KMS-11 (cell line): ENCODE measurements around the gene DIAPH1.

Source experiments
- H2AFZ ChIP-seq: fragments of 200-600 bp; sonication (generic); 2 replicates; pipeline ENCODE4 v1.6.1; 2016; ENCODE audit warnings: antibody characterized with exemption, mixed run types, low read depth
- H3K27ac ChIP-seq: fragments of 200-600 bp; sonication (generic); 2 replicates; pipeline ENCODE4 v1.6.1; 2016; ENCODE audit warnings: mild to moderate bottlenecking, mixed run types
- H3K27me3 ChIP-seq: fragments of 200-600 bp; sonication (generic); 2 replicates; pipeline ENCODE4 v1.6.1; 2017; ENCODE audit warnings: mild to moderate bottlenecking, low read depth, mixed run types, moderate library complexity; ENCODE audit not compliant: insufficient read depth
- H3K36me3 ChIP-seq: fragments of 200-600 bp; sonication (generic); 2 replicates; pipeline ENCODE4 v1.6.1; 2017; ENCODE audit warnings: mild to moderate bottlenecking, mixed run types; ENCODE audit not compliant: insufficient read depth
- H3K4me1 ChIP-seq: fragments of 200-600 bp; sonication (generic); 2 replicates; pipeline ENCODE4 v1.6.1; 2016; ENCODE audit warnings: mild to moderate bottlenecking, low read depth, mixed run types; ENCODE audit not compliant: poor library complexity, severe bottlenecking
- H3K4me2 ChIP-seq: fragments of 200-600 bp; sonication (generic); 2 replicates; pipeline ENCODE4 v1.7.0; 2016; ENCODE audit warnings: mild to moderate bottlenecking, mixed run types
- H3K4me3 ChIP-seq: fragments of 200-600 bp; sonication (generic); IDR thresholded peaks from 2 replicates; pipeline ENCODE4 v1.6.1; 2017; ENCODE audit warnings: low read depth, low read length, mixed read lengths; ENCODE audit not compliant: insufficient read depth
- H3K79me2 ChIP-seq: fragments of 200-600 bp; sonication (generic); 2 replicates; pipeline ENCODE4 v1.6.1; 2016; ENCODE audit warnings: low read depth, mixed run types; ENCODE audit not compliant: insufficient read depth
- H3K9ac ChIP-seq: fragments of 200-600 bp; sonication (generic); 2 replicates; pipeline ENCODE4 v1.6.1; 2016; ENCODE audit warnings: mild to moderate bottlenecking, mixed run types
- H4K20me1 ChIP-seq: fragments of 200-600 bp; sonication (generic); 2 replicates; pipeline ENCODE4 v1.6.1; 2016; ENCODE audit warnings: mild to moderate bottlenecking, mixed run types; ENCODE audit not compliant: insufficient read depth
- CTCF ChIP-seq: fragments of 200-600 bp; sonication (generic); conservative IDR thresholded peaks from 2 replicates; pipeline ENCODE4 v1.6.1; 2017; ENCODE audit warnings: low read depth, mild to moderate bottlenecking, antibody characterized with exemption, low read length, moderate library complexity, mixed read lengths

The DIAPH1 gene

GRCh38 chr5:141662028-141662427, 43.2 kb upstream of the DIAPH1 start:
- H3K4me3 ChIP-seq: no peak overlapping the region
- H3K27ac ChIP-seq: no peak overlapping the region
- H3K36me3 ChIP-seq: no peaks in the 10 kb centered on the region
- no peak for TF ChIP-seq CTCF
- H4K20me1 ChIP-seq: no peaks in the 10 kb centered on the region
- no peak overlapping the region for H3K9ac ChIP-seq
- no peaks in the 10 kb centered on the region for H3K79me2 ChIP-seq
- H3K4me2 ChIP-seq: no peak overlapping the region
- no peaks in the 10 kb centered on the region; the same call in 1 of the 2 replicates for H3K27me3 ChIP-seq
- no peak overlapping the region for H2AFZ ChIP-seq
- H3K4me1 ChIP-seq: no peaks in the 10 kb centered on the region

GRCh38 chr5:141657937-141658545, 39.2 kb upstream of the DIAPH1 start:
- no peaks in the 10 kb centered on the region for H3K36me3 ChIP-seq
- no peak overlapping the region for H3K4me3 ChIP-seq
- no peaks in the 10 kb centered on the region for H3K4me1 ChIP-seq

GRCh38 chr5:141657404-141657803, 38.6 kb upstream of the DIAPH1 start:
- Histone ChIP-seq H3K4me1 (no peaks in the 10 kb centered on the region), H3K9ac (no peak overlapping the region), H3K79me2 (no peaks in the 10 kb centered on the region), H3K27ac (no peak overlapping the region), H3K27me3 (no peaks in the 10 kb centered on the region; the same call in 1 of the 2 replicates), H3K4me3 (no peak overlapping the region), H3K4me2 (no peak overlapping the region), H3K36me3 (no peaks in the 10 kb centered on the region), H2AFZ (no peak overlapping the region), H4K20me1 (no peaks in the 10 kb centered on the region)
- no peak for TF ChIP-seq CTCF

More at GRCh38 chr5:141657937-141658545, 39.2 kb upstream of the DIAPH1 start:
- H4K20me1 ChIP-seq: no peaks in the 10 kb centered on the region
- H3K27ac ChIP-seq: no peak overlapping the region
- no peaks in the 10 kb centered on the region; the same call in 1 of the 2 replicates for H3K27me3 ChIP-seq
- no peaks in the 10 kb centered on the region for H3K79me2 ChIP-seq
- H3K4me2 ChIP-seq: no peak overlapping the region
- no peak for TF ChIP-seq CTCF
- no peak overlapping the region for H2AFZ ChIP-seq
- no peak overlapping the region for H3K9ac ChIP-seq

GRCh38 chr5:141656396-141656795, 37.6 kb upstream of the DIAPH1 start:
- Histone ChIP-seq H3K4me2 (no peak overlapping the region), H3K79me2 (no peaks in the 10 kb centered on the region), H3K4me3 (no peak overlapping the region), H3K9ac (no peak overlapping the region), H4K20me1 (no peaks in the 10 kb centered on the region), H3K4me1 (peaks cover 4% of the 10 kb centered on the region), H3K27me3 (no peaks in the 10 kb centered on the region; the same call in 1 of the 2 replicates), H3K36me3 (no peaks in the 10 kb centered on the region), H2AFZ (no peak overlapping the region), H3K27ac (no peak overlapping the region)
- TF ChIP-seq CTCF: no peak
